LNCAP (cell line): Measurements from ENCODE around the gene SORCS2.

Experiments
- CTCF ChIP-seq: fragments of 450-650 bp; IDR thresholded peaks from 2 replicates; pipeline ENCODE4 v1.5.1; 2017; ENCODE audit warnings: mild to moderate bottlenecking

Gene SORCS2

GRCh38 chr4:7621252-7622035 lies 429.1 kb downstream of the SORCS2 start:
- TF ChIP-seq CTCF: no peak

GRCh38 chr4:7622371-7622770 lies 430.0 kb downstream of the SORCS2 start:
- no peak for TF ChIP-seq CTCF

GRCh38 chr4:7623468-7623867 lies 431.1 kb downstream of the SORCS2 start:
- TF ChIP-seq CTCF: no peak

GRCh38 chr4:7624396-7624980 lies 432.1 kb downstream of the SORCS2 start:
- no peak for TF ChIP-seq CTCF

GRCh38 chr4:7625071-7625470 lies 432.7 kb downstream of the SORCS2 start:
- TF ChIP-seq CTCF: no peak

GRCh38 chr4:7626531-7626930 lies 434.2 kb downstream of the SORCS2 start:
- no peak for TF ChIP-seq CTCF

GRCh38 chr4:7627251-7628250 lies 435.2 kb downstream of the SORCS2 start:
- no peak for TF ChIP-seq CTCF
